Endothelial cell (in vitro differentiated cells): ENCODE measurements around the gene RIMBP2. TPM values are rescaled to one million over a fixed set of nuclear protein-coding genes. Genes with fewer than 3 reads are reported as not detected.

ENCODE experiments used
- DNase-seq: peaks from one replicate; pipeline ENCODE4 v3.0.0; 2021; ENCODE audit warnings: low spot score
- H3K27ac Mint-ChIP-seq: one replicate; pipeline ENCODE4 v1.8.0; 2021; ENCODE audit warnings: mixed read lengths, inconsistent platforms; ENCODE audit not compliant: unreplicated experiment
- H3K27me3 Mint-ChIP-seq: one replicate; pipeline ENCODE4 v1.8.0; 2021; ENCODE audit warnings: mild to moderate bottlenecking, moderate library complexity, mixed read lengths, inconsistent platforms; ENCODE audit not compliant: unreplicated experiment
- H3K36me3 Mint-ChIP-seq: one replicate; pipeline ENCODE4 v1.8.0; 2021; ENCODE audit warnings: mild to moderate bottlenecking, low read depth, mixed read lengths, inconsistent platforms; ENCODE audit not compliant: unreplicated experiment
- H3K4me1 Mint-ChIP-seq: one replicate; pipeline ENCODE4 v1.8.0; 2021; ENCODE audit warnings: mild to moderate bottlenecking, mixed read lengths, inconsistent platforms; ENCODE audit not compliant: unreplicated experiment
- H3K4me3 Mint-ChIP-seq: one replicate; pipeline ENCODE4 v1.8.0; 2021; ENCODE audit warnings: mild to moderate bottlenecking, mixed read lengths, inconsistent platforms; ENCODE audit not compliant: unreplicated experiment
- H3K9me3 Mint-ChIP-seq: one replicate; pipeline ENCODE4 v1.8.0; 2021; ENCODE audit warnings: mixed read lengths, inconsistent platforms; ENCODE audit not compliant: unreplicated experiment
- CTCF ChIP-seq: fragments of 200-600 bp; sonication (generic); IDR thresholded peaks from one replicate; pipeline ENCODE4 v1.5.0; 2021; ENCODE audit warnings: antibody characterized with exemption; ENCODE audit not compliant: unreplicated experiment
- total RNA-seq: library from RNA; stranded (reverse); fragmentation: NEBNext Ultra II Directional; extraction: Animal tissue kit (Norgen Biotek cat#: 25700); gene quantifications from one replicate; pipeline ENCODE4 v1.2.1, GENCODE V29; 2021; ENCODE audit not compliant: unreplicated experiment

Gene RIMBP2
- total RNA-seq, 1 donor from 2014 or later: 1.4 TPM

DNA sequence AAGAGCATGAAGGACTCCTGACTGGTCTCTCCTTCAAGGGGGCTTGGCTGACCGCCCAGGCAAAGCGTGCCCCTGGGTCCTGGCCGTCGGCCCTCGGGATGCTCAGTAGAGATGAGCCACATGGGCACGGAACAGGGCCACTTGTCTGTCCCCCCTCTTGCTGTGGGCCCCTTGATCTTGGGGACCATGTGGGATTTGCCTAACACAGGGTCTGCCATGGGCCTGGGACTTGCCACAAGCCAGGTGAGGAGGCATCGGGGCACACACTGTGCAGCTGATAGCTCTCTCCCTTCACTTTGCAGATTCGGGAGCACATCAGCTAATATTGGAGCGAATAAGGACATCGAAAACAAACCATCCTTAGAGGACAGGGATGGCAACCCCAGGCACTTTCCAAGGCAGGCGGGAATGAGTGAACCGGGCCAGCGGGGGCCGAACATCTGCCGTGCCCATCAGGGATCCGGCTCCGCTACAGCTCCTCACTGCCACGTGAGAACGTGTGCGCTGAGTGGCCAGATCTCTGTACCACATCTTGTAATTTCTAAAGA lies 290.3 kb downstream of the RIMBP2 start:
- DNase-seq: no peak

GRCh38 chr12:130424858-130425697 lies 291.0 kb downstream of the RIMBP2 start:
- H3K4me1 Mint-ChIP-seq: peaks cover 2% of the 10 kb centered on the region
- H3K9me3 Mint-ChIP-seq: peaks cover 9% of the 10 kb centered on the region

More for the DNA sequence above, 290.3 kb downstream of the RIMBP2 start:
- no peak for TF ChIP-seq CTCF
- no peak overlapping the region for H3K4me3 Mint-ChIP-seq
- peaks cover 12% of the 10 kb centered on the region for H3K36me3 Mint-ChIP-seq
- peaks cover 13% of the 10 kb centered on the region for H3K9me3 Mint-ChIP-seq
- peaks cover 2% of the 10 kb centered on the region for H3K4me1 Mint-ChIP-seq
- no peak overlapping the region for H3K27ac Mint-ChIP-seq
- peaks cover 7% of the 10 kb centered on the region for H3K27me3 Mint-ChIP-seq

DNA sequence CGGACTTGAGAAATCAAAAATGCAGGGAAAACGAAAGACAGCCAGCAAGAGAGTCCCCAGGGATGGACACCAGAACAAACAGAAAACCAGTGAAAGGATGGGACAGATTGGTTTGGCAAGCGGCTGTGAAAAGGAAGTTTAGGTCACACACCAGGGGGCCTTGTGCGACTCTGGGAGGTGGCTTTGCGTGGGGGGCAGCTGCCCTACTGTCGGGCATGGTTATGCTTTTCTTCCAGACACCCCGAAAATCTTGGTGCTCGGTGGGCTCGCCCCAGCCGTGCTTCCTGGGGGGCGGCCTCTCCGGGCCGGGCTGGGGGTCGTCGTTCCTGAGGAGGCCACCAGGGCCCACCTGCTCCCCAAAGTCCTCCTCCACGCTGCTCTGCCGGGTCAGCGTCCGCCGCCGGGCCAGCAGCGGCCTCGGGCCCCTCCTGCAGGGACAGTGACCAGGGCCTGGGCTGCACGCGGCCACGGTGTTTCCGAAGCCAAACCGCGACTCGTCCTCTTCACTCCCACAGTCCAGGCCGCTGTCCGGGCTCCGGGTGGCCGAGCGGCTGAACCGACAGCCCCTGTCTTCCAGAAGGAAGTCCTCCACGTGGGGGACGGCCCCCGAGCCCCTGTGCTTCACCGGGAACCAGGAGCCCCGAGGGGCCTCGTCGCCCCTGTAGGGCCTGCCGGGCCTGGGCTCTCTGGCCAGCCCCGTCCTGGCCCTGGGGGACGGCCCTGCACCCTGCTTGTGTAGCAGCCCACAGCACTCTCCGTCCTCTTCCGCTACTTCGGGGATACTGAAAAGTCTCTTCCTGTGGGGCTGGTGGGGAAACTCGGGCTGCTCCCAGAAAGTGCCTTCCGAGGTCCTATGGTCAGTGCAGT lies 291.9 kb downstream of the RIMBP2 start:
- no peak for TF ChIP-seq CTCF
- no peak for DNase-seq
- Mint-ChIP-seq H3K27ac (peak overlapping the region; percentile 78), H3K36me3 (peaks cover 12% of the 10 kb centered on the region), H3K9me3 (peaks cover 9% of the 10 kb centered on the region), H3K4me3 (peak overlapping the region; percentile 79), H3K4me1 (peaks cover 2% of the 10 kb centered on the region), H3K27me3 (peaks cover 8% of the 10 kb centered on the region)

More at GRCh38 chr12:130424858-130425697, 291.0 kb downstream of the RIMBP2 start:
- Mint-ChIP-seq H3K27ac (no peak overlapping the region), H3K36me3 (peaks cover 12% of the 10 kb centered on the region), H3K27me3 (peaks cover 8% of the 10 kb centered on the region), H3K4me3 (no peak overlapping the region)
- TF ChIP-seq CTCF: no peak
- no peak for DNase-seq

DNA sequence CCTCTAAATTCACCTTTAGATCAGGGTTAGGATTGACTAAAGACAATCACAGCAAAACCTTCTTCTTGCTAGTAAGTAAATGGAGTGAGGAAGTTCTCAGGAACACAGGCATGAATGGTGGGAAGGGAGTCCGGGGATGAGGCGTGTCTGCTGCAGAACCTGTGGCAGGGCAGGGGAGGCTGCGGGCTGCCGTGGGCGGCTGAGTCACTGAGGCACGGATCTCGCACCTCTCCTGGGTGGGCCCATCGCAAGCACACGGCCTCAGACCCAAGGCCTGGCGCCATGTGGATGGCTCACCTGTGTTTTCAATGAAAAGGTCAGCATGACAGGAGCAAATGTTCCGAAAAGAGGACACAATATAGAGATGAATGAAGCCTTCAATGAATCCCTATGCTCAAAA lies 293.0 kb downstream of the RIMBP2 start:
- Mint-ChIP-seq H3K4me1 (peaks cover 2% of the 10 kb centered on the region), H3K9me3 (peaks cover 9% of the 10 kb centered on the region), H3K36me3 (peaks cover 12% of the 10 kb centered on the region), H3K27me3 (peaks cover 8% of the 10 kb centered on the region), H3K27ac (no peak overlapping the region), H3K4me3 (no peak overlapping the region)
- DNase-seq: no peak
- no peak for TF ChIP-seq CTCF
